Breast epithelium (tissue), 4 donors: ENCODE results near the gene CFAP45. TPM values are rescaled to one million over a fixed set of nuclear protein-coding genes. Genes with fewer than 3 reads are reported as not detected.

ENCODE experiments used
- DNase-seq, 2 donors: peaks; one replicate each; pipeline ENCODE4 v3.0.0-alpha.2; 2019; ENCODE audit warnings: low spot score in 2 of 2
- H3K27ac ChIP-seq, 2 donors: fragments of 200-600 bp; sonication (generic) in 1 of 2; one replicate each; pipeline ENCODE4 v1.5.1; 2016 to 2019; ENCODE audit warnings: mild to moderate bottlenecking in 1 of 2
- H3K27me3 ChIP-seq, 2 donors: fragments of 200-600 bp; sonication (generic) in 1 of 2; one replicate each; pipeline versions ENCODE4 v1.5.1 to v1.6.0; 2017 to 2019; ENCODE audit warnings: control low read depth in 1 of 2, mild to moderate bottlenecking in 1 of 2
- H3K36me3 ChIP-seq: fragments of 200-600 bp; one replicate; pipeline ENCODE4 v1.5.1; 2019
- H3K4me1 ChIP-seq, 2 donors: fragments of 200-600 bp; sonication (generic); one replicate each; pipeline ENCODE4 v1.5.1; 2016 to 2019; ENCODE audit warnings: control low read depth in 1 of 2
- H3K4me3 ChIP-seq, 3 donors: fragments of 200-600 bp; sonication (generic); 1 replicate in 2 of 3; 2 replicates in 1 of 3; pipeline ENCODE4 v1.5.1; 2016 to 2019; ENCODE audit warnings: mild to moderate bottlenecking in 3 of 3, moderate library complexity in 2 of 3
- H3K9me3 ChIP-seq, 2 donors: fragments of 200-600 bp; sonication (generic) in 1 of 2; one replicate each; pipeline ENCODE4 v1.5.1; 2016 to 2019; ENCODE audit warnings: control low read depth in 1 of 2
- POLR2A ChIP-seq: fragments of 450-650 bp; IDR thresholded peaks from one replicate; pipeline ENCODE4 v1.6.1; 2016; ENCODE audit warnings: antibody characterized with exemption, mild to moderate bottlenecking, moderate library complexity
- POLR2AphosphoS5 ChIP-seq, 3 donors: sonication (generic); formaldehyde crosslinking; IDR thresholded peaks; one replicate each; pipeline ENCODE4 v1.6.1; 2017; ENCODE audit warnings: antibody characterized with exemption in 3 of 3
- intact Hi-C: fragments of 100-400 bp; cut with DNase I; formaldehyde crosslinking; loops from one replicate; pipeline ENCODE4 v1.15.1; 2023; ENCODE audit warnings: low total_unique reads
- total RNA-seq, 3 donors: library from RNA; depleted of rRNA; stranded (reverse); fragments of >200 nt; gene quantifications; one replicate each; pipeline ENCODE4 v1.1.0, GENCODE V29; 2016
- TF ChIP-seq, protein P1 (sequence below), 3 donors: fragments of 450-650 bp; IDR thresholded peaks; one replicate each; pipeline ENCODE4 v1.5.1; 2016 to 2017; ENCODE audit warnings: antibody characterized with exemption in 3 of 3, mild to moderate bottlenecking in 3 of 3, moderate library complexity in 3 of 3

CFAP45 gene
- total RNA-seq, 3 donors from 2014 or later = 0.80 to 2.6 (median 2.6) TPM

DNA sequence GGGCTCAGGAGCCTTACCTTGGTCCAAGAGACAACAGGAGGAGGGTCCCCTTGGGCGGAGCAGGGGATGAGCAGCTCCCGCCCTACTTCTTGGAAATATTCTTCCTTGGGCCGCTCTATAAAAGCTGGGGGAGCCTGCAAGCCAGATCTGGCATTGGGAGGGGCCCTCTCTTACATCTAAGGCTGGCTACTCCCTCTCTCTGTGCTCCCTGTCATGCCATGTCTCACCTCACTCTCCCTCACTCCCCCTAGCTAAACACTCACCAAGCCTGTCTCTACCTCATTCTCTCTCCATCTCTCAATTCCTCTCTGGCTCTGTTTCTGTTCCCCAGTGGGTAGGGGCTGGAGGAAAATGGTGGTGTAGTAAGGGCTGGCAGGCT, 31.8 kb upstream of the CFAP45 start:
- no peak overlapping the region for H3K4me3 ChIP-seq
- TF ChIP-seq, protein P1, sequence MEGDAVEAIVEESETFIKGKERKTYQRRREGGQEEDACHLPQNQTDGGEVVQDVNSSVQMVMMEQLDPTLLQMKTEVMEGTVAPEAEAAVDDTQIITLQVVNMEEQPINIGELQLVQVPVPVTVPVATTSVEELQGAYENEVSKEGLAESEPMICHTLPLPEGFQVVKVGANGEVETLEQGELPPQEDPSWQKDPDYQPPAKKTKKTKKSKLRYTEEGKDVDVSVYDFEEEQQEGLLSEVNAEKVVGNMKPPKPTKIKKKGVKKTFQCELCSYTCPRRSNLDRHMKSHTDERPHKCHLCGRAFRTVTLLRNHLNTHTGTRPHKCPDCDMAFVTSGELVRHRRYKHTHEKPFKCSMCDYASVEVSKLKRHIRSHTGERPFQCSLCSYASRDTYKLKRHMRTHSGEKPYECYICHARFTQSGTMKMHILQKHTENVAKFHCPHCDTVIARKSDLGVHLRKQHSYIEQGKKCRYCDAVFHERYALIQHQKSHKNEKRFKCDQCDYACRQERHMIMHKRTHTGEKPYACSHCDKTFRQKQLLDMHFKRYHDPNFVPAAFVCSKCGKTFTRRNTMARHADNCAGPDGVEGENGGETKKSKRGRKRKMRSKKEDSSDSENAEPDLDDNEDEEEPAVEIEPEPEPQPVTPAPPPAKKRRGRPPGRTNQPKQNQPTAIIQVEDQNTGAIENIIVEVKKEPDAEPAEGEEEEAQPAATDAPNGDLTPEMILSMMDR (IDR thresholded peaks at IDR 0.05) = no peak
- TF ChIP-seq POLR2A (no peak), POLR2AphosphoS5 (IDR thresholded peaks at IDR 0.05) (no peak)
- H3K27me3 ChIP-seq = no peaks in the 10 kb centered on the region
- no peak for DNase-seq
- H3K4me1 ChIP-seq = peaks cover 0 to 6% of the 10 kb centered on the region in 2 donors
- no peaks in the 10 kb centered on the region for H3K9me3 ChIP-seq
- H3K36me3 ChIP-seq = no peaks in the 10 kb centered on the region
- intact Hi-C loops = loop anchor here (10.0 kb wide), 1 partner anchor 263 kb away; the partner anchor contains the start of gene CASQ1
- H3K27ac ChIP-seq = peak overlapping the region; percentile 58 to 61

- H3K4me3 ChIP-seq = no peak overlapping the region
- TF ChIP-seq POLR2AphosphoS5 (IDR thresholded peaks at IDR 0.05) (no peak), POLR2A (no peak)
- TF ChIP-seq, protein P1 (IDR thresholded peaks at IDR 0.05) = no peak
- DNase-seq = no peak
- peak overlapping the region in 1 of 2 donors; percentile 25 for H3K27ac ChIP-seq
- H3K4me1 ChIP-seq = peaks cover under 1 to 2% of the 10 kb centered on the region in 2 donors
- H3K27me3 ChIP-seq = no peaks in the 10 kb centered on the region
- no peaks in the 10 kb centered on the region for H3K9me3 ChIP-seq
- intact Hi-C loops = loop anchor here (10.0 kb wide), 1 partner anchor 264 kb away; the partner anchor contains the start of gene CASQ1
- H3K36me3 ChIP-seq = no peaks in the 10 kb centered on the region
Measured at GRCh38 chr1:159931101-159931794, 31.3 kb upstream of the CFAP45 start.

- H3K27me3 ChIP-seq = no peaks in the 10 kb centered on the region
- H3K4me1 ChIP-seq = peaks cover 4 to 7% of the 10 kb centered on the region in 2 donors
- intact Hi-C loops = loop anchor here (10.0 kb wide), 1 partner anchor 264 kb away; the partner anchor contains the start of gene CASQ1
- no peaks in the 10 kb centered on the region for H3K36me3 ChIP-seq
- no peaks in the 10 kb centered on the region for H3K9me3 ChIP-seq
- TF ChIP-seq POLR2AphosphoS5 (IDR thresholded peaks at IDR 0.05) (no peak), POLR2A (no peak)
- TF ChIP-seq, protein P1 (IDR thresholded peaks at IDR 0.05) = no peak
- no peak for DNase-seq
- H3K4me3 ChIP-seq = no peak overlapping the region
- no peak overlapping the region for H3K27ac ChIP-seq
Measured at GRCh38 chr1:159930634-159931033, 30.7 kb upstream of the CFAP45 start.

DNA sequence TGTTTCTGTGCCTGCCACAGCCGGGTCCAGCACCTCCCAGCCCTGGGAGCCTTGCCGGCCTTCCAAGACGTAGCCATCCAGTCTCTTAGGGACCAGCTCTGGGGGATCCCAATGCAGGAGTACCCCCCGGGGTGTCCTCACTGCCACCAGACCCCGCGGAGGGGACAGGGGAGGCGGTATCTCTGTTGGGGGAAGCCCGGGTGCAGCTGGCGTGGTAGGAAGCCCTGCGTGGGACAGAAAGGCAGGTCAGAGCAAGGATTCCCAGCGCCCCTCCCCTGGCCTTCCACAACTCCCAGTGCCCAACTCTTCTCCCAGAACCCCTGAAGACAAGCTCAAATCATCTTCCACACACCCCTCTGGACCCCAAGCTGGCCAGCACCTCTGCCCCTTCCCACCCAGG, 30.3 kb upstream of the CFAP45 start:
- DNase-seq = no peak
- Histone ChIP-seq H3K4me1 (peaks cover 4 to 7% of the 10 kb centered on the region in 2 donors), H3K27me3 (no peaks in the 10 kb centered on the region), H3K9me3 (no peaks in the 10 kb centered on the region), H3K27ac (peak overlapping the region; percentile 14 to 25), H3K4me3 (no peak overlapping the region), H3K36me3 (no peaks in the 10 kb centered on the region)
- TF ChIP-seq POLR2AphosphoS5 (IDR thresholded peaks at IDR 0.05) (no peak), POLR2A (no peak)
- TF ChIP-seq, protein P1 (IDR thresholded peaks at IDR 0.05) = no peak
- intact Hi-C loops = loop anchor here (10.0 kb wide), 1 partner anchor 265 kb away; the partner anchor contains the start of gene CASQ1
